ENCODE data around the gene ITGA8.
"Not testable (repeated sequence)": the region's sequence is repeated elsewhere in the genome, so short reads cannot be mapped to it uniquely, and the experiment has no call there.

ITGA8 gene

GRCh38 chr10:15603446-15604011 is 116.2 kb downstream of the ITGA8 start:
- no peak for DNase-seq

- no peak for DNase-seq
These were observed 117.9 kb downstream of the ITGA8 start for GRCh38 chr10:15601819-15602218.

- DNase-seq = no peak
These were observed 124.5 kb downstream of the ITGA8 start for GRCh38 chr10:15595260-15595659.

- no peak for DNase-seq
These were observed 127.8 kb downstream of the ITGA8 start for GRCh38 chr10:15591937-15592336.

- DNase-seq = no peak
These were observed 128.3 kb downstream of the ITGA8 start for GRCh38 chr10:15591431-15591830.

GRCh38 chr10:15588635-15589508 is 130.8 kb downstream of the ITGA8 start:
- DNase-seq = no peak

GRCh38 chr10:15588151-15588550 is 131.6 kb downstream of the ITGA8 start:
- no peak for DNase-seq

GRCh38 chr10:15587271-15587670 is 132.5 kb downstream of the ITGA8 start:
- no peak for DNase-seq

- DNase-seq = peak; percentile 16
These were observed 134.4 kb downstream of the ITGA8 start for GRCh38 chr10:15585303-15585715.

- DNase-seq = not testable (repeated sequence)
These were observed 136.8 kb downstream of the ITGA8 start for GRCh38 chr10:15582972-15583371.

- DNase-seq = no peak
These were observed 140.1 kb downstream of the ITGA8 start for GRCh38 chr10:15579605-15580004.

GRCh38 chr10:15572531-15573045 is 147.1 kb downstream of the ITGA8 start:
- no peak for DNase-seq

GRCh38 chr10:15571575-15571974 is 148.1 kb downstream of the ITGA8 start:
- no peak for DNase-seq

GRCh38 chr10:15570738-15571339 is 148.9 kb downstream of the ITGA8 start:
- no peak for DNase-seq

- DNase-seq = no peak
These were observed 151.8 kb downstream of the ITGA8 start for GRCh38 chr10:15567952-15568351.

- no peak for DNase-seq
These were observed 156.5 kb downstream of the ITGA8 start for GRCh38 chr10:15563246-15563645.

- DNase-seq = no peak
These were observed 157.1 kb downstream of the ITGA8 start for GRCh38 chr10:15562578-15562977.

- DNase-seq = no peak
These were observed 157.6 kb downstream of the ITGA8 start for GRCh38 chr10:15562116-15562515.

GRCh38 chr10:15558136-15558535 is 161.6 kb downstream of the ITGA8 start:
- DNase-seq = no peak

GRCh38 chr10:15557168-15557567 is 162.6 kb downstream of the ITGA8 start:
- not testable (repeated sequence) for DNase-seq

GRCh38 chr10:15550950-15551349 is 168.8 kb downstream of the ITGA8 start:
- DNase-seq = no peak

GRCh38 chr10:15548331-15548730 is 171.4 kb downstream of the ITGA8 start:
- DNase-seq = no peak

- DNase-seq = no peak
These were observed 173.1 kb downstream of the ITGA8 start for GRCh38 chr10:15546606-15547005.

GRCh38 chr10:15545884-15546283 is 173.8 kb downstream of the ITGA8 start:
- no peak for DNase-seq
